Aorta (tissue), 5 donors: Measurements from ENCODE around the gene MAP1LC3A. TPM values are rescaled to one million over a fixed set of nuclear protein-coding genes. Genes with fewer than 3 reads are reported as not detected.

Experiments
- ATAC-seq: fragments of 200-7000 bp; cut with Tn5 transposase; one replicate; pipeline ENCODE4 v1.9.1; 2022; ENCODE audit warnings: moderate library complexity; ENCODE audit not compliant: low FRiP score
- DNase-seq, 2 donors: peaks; one replicate each; pipeline ENCODE4 v3.0.0-alpha.2; 2020
- H3K27ac ChIP-seq, 2 donors: one replicate each; pipeline ENCODE4 v1.5.1; 2013; ENCODE audit warnings: low read length in 2 of 2, mild to moderate bottlenecking in 2 of 2, moderate library complexity in 2 of 2, control low read depth in 1 of 2, inconsistent platforms in 1 of 2, low read depth in 1 of 2
- H3K27me3 ChIP-seq, 2 donors: one replicate each; pipeline ENCODE4 v1.6.1; 2013; ENCODE audit warnings: control low read depth in 1 of 2, low read length in 1 of 2, mild to moderate bottlenecking in 1 of 2, moderate library complexity in 1 of 2; ENCODE audit not compliant: insufficient read depth in 2 of 2, control insufficient read depth in 1 of 2
- H3K36me3 ChIP-seq, 2 donors: one replicate each; pipeline ENCODE4 v1.6.1; 2013; ENCODE audit warnings: control low read depth in 1 of 2, low read length in 1 of 2, mild to moderate bottlenecking in 1 of 2; ENCODE audit not compliant: insufficient read depth in 2 of 2, control insufficient read depth in 1 of 2
- H3K4me1 ChIP-seq, 2 donors: one replicate each; pipeline ENCODE4 v1.6.1; 2013; ENCODE audit warnings: low read length in 2 of 2, control low read depth in 1 of 2, mild to moderate bottlenecking in 1 of 2, moderate library complexity in 1 of 2; ENCODE audit not compliant: insufficient read depth in 2 of 2, control insufficient read depth in 1 of 2
- H3K4me3 ChIP-seq, 2 donors: one replicate each; pipeline ENCODE4 v1.5.1; 2013; ENCODE audit warnings: low read length in 2 of 2, control low read depth in 1 of 2, mild to moderate bottlenecking in 1 of 2
- H3K9me3 ChIP-seq: one replicate; pipeline ENCODE4 v1.6.1; 2013; ENCODE audit warnings: mild to moderate bottlenecking, low read length; ENCODE audit not compliant: control insufficient read depth
- WGBS, 2 donors: extraction: QIAGEN DNeasy Blood & Tissue Kit; methylation state at CpG; one replicate each; pipeline ENCODE4 v1.1.7; 2013; 5-methylcytosine and 5-hydroxymethylcytosine counted together
- intact Hi-C, 2 donors: fragments of 100-400 bp; cut with DNase I; formaldehyde crosslinking; loops; one replicate each; pipeline versions ENCODE4 v1.14.2 to v1.15.0; 2022
- polyA plus RNA-seq, 2 donors: library from polyadenylated mRNA; stranded (reverse); fragments of 200-250 nt; gene quantifications; one replicate each; pipeline ENCODE4 v1.2.3, GENCODE V29; 2013
- total RNA-seq, 2 donors: library from RNA; stranded (reverse); fragmentation: NEBNext Ultra II Directional; extraction: Animal tissue kit (Norgen Biotek cat#: 25700); gene quantifications; one replicate each; pipeline ENCODE4 v1.2.1, GENCODE V29; 2021
- donor health status: healthy with polysubstance abuse.
- donor health status: Bipolar disorder and iron deficiency.
- donor health status: DM: no; HTN: no; CAD: no.
- donor health status: DM: no; HTN: no; CAD: no.
- donor health status: DM: yes; HTN: yes; CAD: no.

Gene MAP1LC3A
- total and polyA plus RNA-seq, 4 donors, result 32.6 to 92.9 (median 45.6) TPM

DNA sequence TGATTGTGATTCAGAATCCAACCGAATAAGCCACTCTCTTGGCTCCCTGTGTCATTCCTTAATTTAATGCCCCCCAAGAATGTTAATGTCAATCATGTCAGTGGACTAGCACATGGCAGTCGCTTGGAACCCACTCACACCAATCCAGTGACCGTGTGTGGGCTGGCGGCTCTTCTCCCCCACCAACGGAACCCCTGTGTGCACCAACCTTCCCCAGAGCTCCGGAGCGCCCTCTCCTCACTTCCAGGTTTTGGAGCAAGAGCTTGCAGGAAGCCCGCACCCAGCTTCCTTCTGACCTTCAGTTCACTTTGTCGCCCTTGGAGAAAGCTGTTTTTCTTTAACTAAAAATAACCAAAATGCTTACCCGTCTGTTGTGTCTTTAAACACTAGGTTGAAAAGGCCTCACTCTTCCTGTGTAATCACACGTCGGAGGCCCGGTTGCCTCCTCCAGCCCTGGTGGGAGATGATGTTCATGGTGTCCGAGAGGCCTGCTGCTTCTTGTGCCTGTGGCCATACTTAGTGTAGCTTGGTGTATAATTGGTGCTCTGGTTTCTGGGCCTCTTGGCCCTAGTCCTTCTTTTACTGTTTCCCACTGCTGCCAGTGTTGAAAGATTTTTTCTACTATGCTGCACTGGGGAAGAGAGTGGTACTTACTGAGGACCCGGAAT, 17.8 kb upstream of the MAP1LC3A start:
- 67 to 68% methylated on average over 15 of the region's 15 CpGs for WGBS, 2 donors
- no peak for ATAC-seq
- no peak overlapping the region for H3K27ac ChIP-seq

DNA sequence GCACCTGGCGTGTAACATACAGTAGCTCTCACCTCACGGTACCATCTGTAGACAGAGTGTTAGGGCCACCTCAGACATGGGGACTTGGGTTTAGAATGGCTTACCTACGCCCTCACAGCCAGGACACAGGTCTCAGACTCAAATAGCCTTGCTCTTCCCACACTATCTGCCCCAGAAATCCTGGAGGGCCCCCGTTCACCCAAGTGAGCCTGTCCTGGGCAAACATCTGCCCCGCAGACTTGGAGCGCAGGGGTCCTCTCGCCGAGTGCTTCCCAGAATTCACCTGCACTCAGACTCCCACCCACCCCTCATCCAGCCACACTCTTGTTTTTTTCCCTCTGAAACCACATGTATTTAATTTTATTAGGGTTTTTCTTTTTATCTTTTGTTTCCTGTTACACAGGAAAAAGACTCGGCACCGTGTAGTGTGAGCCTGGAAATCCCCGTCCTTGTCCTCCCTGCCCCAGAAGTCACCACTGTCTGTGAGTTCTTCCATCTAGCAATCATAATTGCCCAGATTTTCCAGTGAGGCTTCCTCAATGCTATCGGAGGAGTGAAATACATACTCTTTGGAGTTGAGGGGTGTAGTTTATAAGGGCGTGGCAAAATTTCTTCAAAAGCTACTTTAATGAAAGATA, 17.1 kb upstream of the MAP1LC3A start:
- no peaks in the 10 kb centered on the region for H3K9me3 ChIP-seq
- WGBS, 2 donors, result 87 to 91% methylated on average over 13 of the region's 13 CpGs

More for the DNA sequence above, 17.8 kb upstream of the MAP1LC3A start:
- no peaks in the 10 kb centered on the region for H3K9me3 ChIP-seq
- peak; percentile 12 to 56 for DNase-seq
- H3K4me1 ChIP-seq, result no peaks in the 10 kb centered on the region
- intact Hi-C loops, result no loop called here
- no peaks in the 10 kb centered on the region for H3K27me3 ChIP-seq
- peaks cover 0 to 7% of the 10 kb centered on the region in 2 donors for H3K36me3 ChIP-seq
- no peak overlapping the region for H3K4me3 ChIP-seq

GRCh38 chr20:34541917-34542316, 16.6 kb upstream of the MAP1LC3A start:
- WGBS, 2 donors, result 71 to 77% methylated on average over 16 of the region's 16 CpGs
- H3K9me3 ChIP-seq, result no peaks in the 10 kb centered on the region
- ATAC-seq, result no peak
- H3K4me3 ChIP-seq, result no peak overlapping the region
- peak in 1 of 2 donors; percentile 50 for DNase-seq
- intact Hi-C loops, result no loop called here
- H3K27ac ChIP-seq, result no peak overlapping the region
- no peaks in the 10 kb centered on the region for H3K4me1 ChIP-seq
- no peaks in the 10 kb centered on the region for H3K27me3 ChIP-seq
- peaks cover 0 to 3% of the 10 kb centered on the region in 2 donors for H3K36me3 ChIP-seq

More for the DNA sequence above, 17.1 kb upstream of the MAP1LC3A start:
- Histone ChIP-seq H3K4me3 (no peak overlapping the region), H3K36me3 (peaks cover 0 to 3% of the 10 kb centered on the region in 2 donors), H3K27me3 (no peaks in the 10 kb centered on the region), H3K4me1 (no peaks in the 10 kb centered on the region), H3K27ac (no peak overlapping the region)
- ATAC-seq (no peak), DNase-seq (peak in 1 of 2 donors; percentile 51)
- intact Hi-C loops, result no loop called here

DNA sequence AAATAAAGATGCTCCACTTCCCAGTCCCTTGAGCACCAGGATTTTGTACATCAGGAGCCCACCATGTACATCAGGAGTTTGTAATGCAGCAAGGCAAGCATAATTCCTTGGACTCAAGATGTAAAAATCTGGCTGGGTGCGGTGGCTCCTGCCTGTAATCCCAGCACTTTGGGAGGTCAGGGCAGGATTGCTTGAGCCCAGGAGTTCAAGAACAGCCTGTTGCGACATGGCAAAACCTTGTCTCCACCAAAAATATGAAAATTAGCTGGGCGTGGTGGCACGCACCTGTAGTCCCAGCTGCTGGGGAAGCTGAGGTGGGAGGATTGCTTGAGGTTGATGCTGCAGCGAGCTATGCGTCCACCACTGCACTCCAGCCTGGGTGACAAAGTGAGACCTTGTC, 16.1 kb upstream of the MAP1LC3A start:
- peaks cover 0 to 3% of the 10 kb centered on the region in 2 donors for H3K36me3 ChIP-seq
- H3K27me3 ChIP-seq, result no peaks in the 10 kb centered on the region
- DNase-seq (no peak), ATAC-seq (no peak)
- H3K4me3 ChIP-seq, result no peak overlapping the region
- intact Hi-C loops, result no loop called here
- no peaks in the 10 kb centered on the region for H3K4me1 ChIP-seq
- no peaks in the 10 kb centered on the region for H3K9me3 ChIP-seq
- no peak overlapping the region for H3K27ac ChIP-seq
- WGBS, 2 donors, result 95 to 97% methylated on average over 6 of the region's 6 CpGs

- 74 to 77% methylated on average over 12 of the region's 12 CpGs for WGBS, 2 donors
- intact Hi-C loops, result no loop called here
- Histone ChIP-seq H3K27ac (no peak overlapping the region), H3K9me3 (no peaks in the 10 kb centered on the region), H3K36me3 (peaks cover 0 to 3% of the 10 kb centered on the region in 2 donors), H3K27me3 (no peaks in the 10 kb centered on the region), H3K4me1 (no peaks in the 10 kb centered on the region), H3K4me3 (no peak overlapping the region)
- DNase-seq (peak in 1 of 2 donors; percentile 55), ATAC-seq (no peak)
These were observed 15.0 kb upstream of the MAP1LC3A start for GRCh38 chr20:34543463-34544056.

DNA sequence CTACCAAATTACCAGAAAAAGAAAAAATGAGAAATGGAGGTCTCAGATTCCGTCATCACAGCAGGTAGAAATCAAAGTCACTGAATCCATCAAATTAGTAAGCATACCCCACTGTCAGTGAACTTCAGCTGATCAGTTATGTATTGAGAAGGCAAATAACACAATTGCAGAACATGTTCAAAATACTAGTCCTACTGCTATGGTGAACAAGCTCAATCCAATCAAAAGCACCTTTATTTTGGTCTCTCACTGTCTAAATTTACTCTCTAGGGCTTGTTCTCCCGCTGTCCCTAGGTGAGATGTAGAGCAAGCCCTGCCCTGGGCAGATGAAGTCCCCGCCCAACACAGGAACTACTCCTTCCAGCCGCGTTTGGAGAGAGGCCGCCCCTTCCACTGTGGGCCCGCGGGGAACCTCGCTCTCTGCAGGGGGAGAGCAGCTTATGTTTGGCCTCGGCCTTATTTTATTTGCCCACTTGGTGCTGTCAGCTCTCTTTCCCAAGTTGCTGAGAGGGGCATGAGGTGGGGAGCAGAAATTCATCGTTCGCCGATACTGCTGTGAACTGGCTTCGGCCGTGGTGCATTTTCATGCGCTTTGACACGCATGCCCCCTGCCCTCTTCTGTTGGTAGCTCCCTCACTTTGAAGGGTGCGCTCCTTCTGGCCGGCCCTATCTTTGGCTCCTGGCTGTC, 14.3 kb upstream of the MAP1LC3A start:
- intact Hi-C loops, result no loop called here
- Histone ChIP-seq H3K9me3 (no peaks in the 10 kb centered on the region), H3K36me3 (peaks cover 0 to 3% of the 10 kb centered on the region in 2 donors), H3K27me3 (no peaks in the 10 kb centered on the region), H3K27ac (no peak overlapping the region), H3K4me1 (no peaks in the 10 kb centered on the region), H3K4me3 (no peak overlapping the region)
- WGBS, 2 donors, result 24 to 30% methylated on average over 19 of the region's 19 CpGs
- DNase-seq (no peak), ATAC-seq (no peak)

DNA sequence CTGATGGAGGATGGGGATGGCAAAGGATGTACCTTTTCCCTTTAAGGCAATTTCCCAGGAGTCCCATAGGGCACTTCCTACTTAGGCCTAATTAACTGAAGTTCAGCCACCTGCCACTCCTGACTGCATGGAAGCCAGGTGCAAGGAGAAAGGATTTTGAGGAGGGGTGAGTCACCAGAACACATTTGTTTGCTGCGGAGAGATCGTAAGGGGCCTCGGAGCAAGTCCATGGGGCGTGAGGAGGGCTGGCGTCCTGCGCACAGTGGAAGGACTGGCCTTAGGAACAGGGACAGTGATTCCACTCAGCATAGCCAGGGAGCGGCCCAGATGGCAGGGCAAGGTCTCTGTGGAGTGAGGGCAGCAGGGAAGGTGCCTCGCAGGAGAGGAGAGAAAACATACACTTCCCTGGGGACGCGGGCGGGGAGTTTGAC, 11.8 kb upstream of the MAP1LC3A start:
- H3K27me3 ChIP-seq, result no peaks in the 10 kb centered on the region
- no peak overlapping the region for H3K27ac ChIP-seq
- DNase-seq (no peak), ATAC-seq (no peak)
- no peaks in the 10 kb centered on the region for H3K9me3 ChIP-seq
- no peaks in the 10 kb centered on the region for H3K4me1 ChIP-seq
- no peak overlapping the region for H3K4me3 ChIP-seq
- H3K36me3 ChIP-seq, result no peaks in the 10 kb centered on the region
- 86 to 92% methylated on average over 11 of the region's 11 CpGs for WGBS, 2 donors
- intact Hi-C loops, result no loop called here

DNA sequence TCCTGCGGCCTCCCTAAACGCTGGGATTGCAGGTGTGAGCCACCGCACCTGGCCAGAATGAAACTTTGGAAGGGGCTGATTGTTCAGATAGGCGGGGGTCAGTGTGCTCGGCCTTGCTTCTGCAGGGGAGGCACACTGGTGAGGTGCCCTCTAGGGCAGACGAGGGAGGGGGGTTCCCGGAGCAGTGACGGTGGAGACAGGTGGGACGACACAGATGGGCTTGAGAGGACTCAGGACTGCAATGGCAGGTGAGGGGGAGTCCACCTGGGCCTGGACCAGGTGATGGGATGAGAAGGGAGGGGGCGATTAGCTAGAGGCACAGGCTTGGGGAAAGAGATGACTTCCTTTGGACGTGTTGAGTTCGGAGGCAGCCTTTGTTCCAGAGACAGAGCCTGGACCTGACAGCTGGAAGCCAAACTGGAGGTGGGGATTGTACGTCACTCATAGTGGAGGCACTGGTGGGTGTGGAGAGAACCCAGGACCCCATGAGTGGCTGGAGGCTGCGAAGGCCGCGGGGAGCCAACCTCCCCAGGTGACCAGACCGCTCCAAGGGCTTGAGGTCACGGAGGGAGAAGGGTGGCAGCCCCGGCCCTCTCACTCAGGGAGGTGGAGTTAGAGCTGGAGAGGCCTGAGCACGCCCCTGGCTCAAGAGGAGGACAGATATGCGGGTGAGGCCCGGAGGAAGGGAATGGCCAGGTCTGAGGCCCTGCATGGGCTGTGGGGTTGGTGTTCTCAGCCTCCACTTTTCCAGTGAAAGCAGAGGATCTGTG, 10.5 kb upstream of the MAP1LC3A start:
- intact Hi-C loops, result no loop called here
- Histone ChIP-seq H3K27ac (no peak overlapping the region), H3K4me3 (no peak overlapping the region), H3K27me3 (no peaks in the 10 kb centered on the region), H3K36me3 (no peaks in the 10 kb centered on the region), H3K4me1 (no peaks in the 10 kb centered on the region), H3K9me3 (no peaks in the 10 kb centered on the region)
- ATAC-seq, result peak; percentile 21
- DNase-seq, result no peak
- WGBS, 2 donors, result 92 to 95% methylated on average over 22 of the region's 22 CpGs
